AG10803 (cell line): ENCODE data around the gene TRAPPC4.
"Not testable (repeated sequence)": the region's sequence is repeated elsewhere in the genome, so short reads cannot be mapped to it uniquely, and the experiment has no call there.

Experiments
- DNase-seq: peaks from one replicate; pipeline ENCODE4 v3.0.0; 2010; ENCODE audit warnings: low read depth
- H3K4me3 ChIP-seq: 2 replicates; pipeline ENCODE4 v1.5.1; 2011; ENCODE audit warnings: mild to moderate bottlenecking, low read length, control low read depth
- TF ChIP-seq, protein P1 (sequence below): conservative IDR thresholded peaks from 2 replicates; pipeline ENCODE4 v1.5.1; 2011; ENCODE audit warnings: mild to moderate bottlenecking, low read length, control low read depth, inconsistent platforms

The TRAPPC4 gene

DNA sequence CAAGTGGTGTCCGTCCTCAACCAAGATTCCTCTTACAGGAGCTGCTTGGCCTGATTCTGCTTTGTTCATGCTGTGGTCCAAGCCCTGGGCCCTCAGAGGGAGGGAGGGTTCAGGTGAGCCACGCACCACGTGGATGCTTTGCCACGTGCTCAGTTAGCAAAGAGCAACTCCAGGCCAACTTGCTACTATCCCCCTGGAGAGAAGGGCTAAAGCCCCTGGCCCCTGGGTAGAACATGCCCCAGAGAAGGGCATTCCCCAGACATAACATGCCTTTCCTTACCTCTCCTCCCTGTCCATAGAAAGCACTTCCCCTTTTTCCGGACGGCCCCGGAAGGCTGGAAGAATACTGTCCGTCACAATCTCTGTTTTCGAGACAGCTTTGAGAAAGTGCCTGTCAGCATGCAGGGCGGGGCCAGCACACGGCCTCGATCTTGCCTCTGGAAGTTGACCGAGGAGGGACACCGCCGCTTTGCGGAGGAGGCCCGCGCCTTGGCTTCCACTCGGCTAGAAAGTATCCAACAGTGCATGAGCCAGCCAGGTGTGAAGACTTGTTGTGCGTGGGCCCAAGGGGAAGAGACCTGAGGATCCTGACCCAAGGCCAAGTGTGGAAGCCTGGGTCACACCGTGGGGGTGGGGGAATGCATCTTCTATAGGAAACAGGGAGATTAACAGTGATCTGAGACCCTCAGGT, 38.2 kb upstream of the TRAPPC4 start:
- no peak overlapping the region for H3K4me3 ChIP-seq
- DNase-seq = no peak
- TF ChIP-seq, protein P1, sequence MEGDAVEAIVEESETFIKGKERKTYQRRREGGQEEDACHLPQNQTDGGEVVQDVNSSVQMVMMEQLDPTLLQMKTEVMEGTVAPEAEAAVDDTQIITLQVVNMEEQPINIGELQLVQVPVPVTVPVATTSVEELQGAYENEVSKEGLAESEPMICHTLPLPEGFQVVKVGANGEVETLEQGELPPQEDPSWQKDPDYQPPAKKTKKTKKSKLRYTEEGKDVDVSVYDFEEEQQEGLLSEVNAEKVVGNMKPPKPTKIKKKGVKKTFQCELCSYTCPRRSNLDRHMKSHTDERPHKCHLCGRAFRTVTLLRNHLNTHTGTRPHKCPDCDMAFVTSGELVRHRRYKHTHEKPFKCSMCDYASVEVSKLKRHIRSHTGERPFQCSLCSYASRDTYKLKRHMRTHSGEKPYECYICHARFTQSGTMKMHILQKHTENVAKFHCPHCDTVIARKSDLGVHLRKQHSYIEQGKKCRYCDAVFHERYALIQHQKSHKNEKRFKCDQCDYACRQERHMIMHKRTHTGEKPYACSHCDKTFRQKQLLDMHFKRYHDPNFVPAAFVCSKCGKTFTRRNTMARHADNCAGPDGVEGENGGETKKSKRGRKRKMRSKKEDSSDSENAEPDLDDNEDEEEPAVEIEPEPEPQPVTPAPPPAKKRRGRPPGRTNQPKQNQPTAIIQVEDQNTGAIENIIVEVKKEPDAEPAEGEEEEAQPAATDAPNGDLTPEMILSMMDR = no peak

DNA sequence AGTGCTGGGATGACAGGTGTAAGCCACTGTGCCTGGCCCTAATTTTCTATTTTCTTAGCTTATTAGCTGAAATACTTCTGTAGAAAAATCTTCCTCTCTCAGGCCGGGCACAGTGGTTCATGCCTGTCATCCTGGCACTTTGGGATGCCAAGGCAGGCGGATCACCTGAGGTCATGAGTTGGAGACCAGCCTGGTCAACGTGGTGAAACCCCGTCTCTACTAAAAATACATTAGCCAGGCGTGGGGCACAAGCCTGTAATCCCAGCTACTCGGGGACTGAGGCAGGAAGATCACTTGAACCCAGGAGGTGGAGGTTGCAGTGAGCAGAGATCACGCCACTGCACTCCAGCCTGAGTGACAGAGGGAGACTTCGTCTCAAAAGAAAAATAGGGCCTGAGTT, 34.2 kb upstream of the TRAPPC4 start:
- not testable (repeated sequence) for H3K4me3 ChIP-seq

DNA sequence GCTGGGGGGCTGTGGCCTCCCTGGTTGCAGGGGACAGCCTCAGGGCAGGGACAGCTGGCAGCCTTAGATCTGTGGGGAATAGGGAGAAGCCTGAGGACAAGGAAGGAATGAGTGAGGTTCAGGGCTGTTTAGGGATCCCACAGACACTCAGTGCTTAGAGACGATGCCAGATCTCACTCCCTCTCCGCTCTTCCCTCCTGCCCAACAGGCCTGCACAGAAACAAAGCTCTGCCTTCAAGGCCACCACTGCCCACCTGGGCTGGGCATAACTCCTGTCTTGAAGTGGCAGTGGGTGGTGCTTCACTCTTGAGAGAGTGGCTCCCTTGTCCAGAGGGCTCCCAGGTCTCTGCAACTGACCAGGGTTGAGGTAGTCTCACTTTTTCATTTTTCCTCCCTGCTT, 33.7 kb upstream of the TRAPPC4 start:
- no peak for DNase-seq
- H3K4me3 ChIP-seq = no peak overlapping the region
- TF ChIP-seq, protein P1 = no peak

More for the DNA sequence above, 34.2 kb upstream of the TRAPPC4 start:
- not testable (repeated sequence) for DNase-seq

DNA sequence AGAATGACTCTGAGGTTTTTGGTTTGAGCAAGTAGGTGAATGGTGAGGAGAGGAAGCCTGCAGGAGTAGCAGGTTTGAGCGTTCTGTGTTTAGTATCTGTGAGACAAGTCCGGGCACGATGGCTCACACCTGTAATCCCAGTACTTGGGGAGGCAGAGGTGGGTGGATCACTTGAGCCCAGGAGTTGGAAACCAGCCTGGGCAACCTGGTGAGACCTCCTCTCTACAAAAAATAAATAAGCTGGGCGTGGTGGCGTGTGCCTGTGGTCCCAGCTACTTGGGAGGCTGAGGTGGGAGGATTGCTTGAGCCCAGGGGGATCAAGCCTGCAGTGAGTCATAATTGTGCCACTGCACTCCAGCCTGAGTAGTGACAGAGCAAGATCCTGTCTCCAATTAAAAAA, 30.3 kb upstream of the TRAPPC4 start:
- TF ChIP-seq, protein P1 = no peak
- no peak for DNase-seq
- H3K4me3 ChIP-seq = no peak overlapping the region

DNA sequence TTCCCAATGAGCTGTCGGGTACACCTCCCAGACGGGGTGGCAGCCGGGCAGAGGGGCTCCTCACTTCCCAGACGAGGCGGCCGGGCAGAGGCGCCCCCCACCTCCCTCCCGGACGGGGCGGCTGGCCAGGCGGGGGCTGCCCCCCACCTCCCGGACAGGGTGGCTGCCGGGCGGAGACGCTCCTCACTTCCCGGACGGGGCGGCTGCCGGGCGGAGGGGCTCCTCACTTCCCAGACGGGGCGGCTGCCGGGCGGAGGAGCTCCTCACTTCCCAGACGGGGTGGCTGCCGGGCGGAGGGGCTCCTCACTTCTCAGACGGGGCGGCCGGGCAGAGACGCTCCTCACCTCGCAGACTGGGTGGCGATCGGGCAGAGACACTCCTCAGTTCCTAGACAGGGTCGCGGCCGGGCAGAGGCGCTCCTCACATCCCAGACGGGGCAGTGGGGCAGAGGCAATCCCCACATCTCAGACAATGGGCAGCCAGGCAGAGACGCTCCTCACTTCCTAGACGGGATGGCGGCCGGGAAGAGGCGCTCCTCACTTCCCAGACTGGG, 27.0 kb upstream of the TRAPPC4 start:
- not testable (repeated sequence) for H3K4me3 ChIP-seq, DNase-seq

DNA sequence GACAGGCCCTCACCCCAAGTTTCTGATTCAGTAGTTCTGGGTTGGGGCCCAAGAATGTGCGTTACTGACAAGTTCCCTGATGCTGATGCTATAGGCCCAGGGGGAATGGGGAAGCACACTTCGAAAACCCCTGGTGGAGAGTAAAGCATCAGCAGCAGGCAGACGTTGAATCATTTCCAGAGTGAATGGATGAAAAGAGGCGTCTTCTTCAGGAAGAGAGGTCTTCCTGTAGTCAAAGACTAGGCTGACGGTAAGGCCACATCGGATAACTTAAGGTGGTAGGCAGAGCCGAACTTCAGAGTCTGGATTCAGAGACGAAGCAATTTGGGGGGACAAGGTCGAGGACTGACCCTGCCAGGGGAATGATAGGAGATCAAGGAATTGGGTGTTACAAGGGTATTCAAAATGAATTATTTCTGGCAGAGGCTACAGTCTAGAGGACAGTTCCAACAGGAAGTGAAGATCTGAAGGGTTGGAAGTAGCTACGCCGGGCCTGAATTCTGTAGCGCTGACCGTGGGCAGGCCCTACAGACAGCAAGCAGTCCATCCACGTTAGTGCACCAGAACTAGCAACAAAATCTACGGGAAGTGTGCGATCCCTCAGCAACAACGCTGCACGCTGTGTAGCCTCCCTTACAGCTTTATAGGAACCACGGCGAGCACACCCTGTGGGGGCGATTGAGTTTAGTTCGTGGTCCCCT, 21.5 kb upstream of the TRAPPC4 start:
- DNase-seq = peak; percentile 25
- TF ChIP-seq, protein P1 = peak; percentile 42; the same call in 1 of the 2 replicates

DNA sequence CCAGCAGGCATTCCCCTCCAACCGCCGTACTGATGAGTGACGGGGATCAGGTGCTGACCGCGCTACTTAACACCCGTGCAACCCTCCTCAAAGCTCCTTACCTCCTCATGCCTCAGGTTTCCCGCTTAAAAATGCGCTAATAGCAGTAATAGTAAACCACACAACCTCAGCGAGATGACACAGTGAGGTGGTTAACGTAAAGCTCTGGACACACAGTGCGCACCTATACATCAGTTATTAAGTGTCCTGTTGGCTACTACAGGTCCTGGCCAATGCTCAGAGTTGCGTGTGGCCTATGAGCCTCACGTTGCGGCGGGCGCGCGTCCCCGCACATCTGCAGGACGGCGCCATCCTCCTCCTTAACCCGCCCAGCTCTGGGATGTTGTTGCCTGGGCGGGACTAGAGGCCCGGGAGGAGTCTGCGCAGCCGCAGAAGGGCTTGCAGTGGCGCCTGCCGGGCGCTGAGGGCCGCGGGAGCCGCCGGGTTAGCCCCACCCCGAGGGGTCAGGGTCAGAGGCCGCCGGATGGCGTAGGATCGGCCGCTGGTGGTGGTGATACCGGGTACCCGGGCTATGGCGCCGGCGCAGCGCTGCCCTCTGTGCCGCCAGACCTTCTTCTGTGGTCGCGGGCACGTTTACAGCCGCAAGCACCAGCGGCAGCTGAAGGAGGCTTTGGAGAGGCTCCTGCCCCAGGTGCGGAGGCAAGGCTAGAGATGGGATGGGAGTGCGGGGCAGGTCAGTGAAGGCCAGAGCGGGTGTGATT, 20.8 kb upstream of the TRAPPC4 start, which contains the start of gene CENATAC:
Gene CENATAC (plus strand): TSS at position 512 of the 761 bp plus-strand sequence. CDS start 60 bp downstream, at position 572.
- DNase-seq = peak; percentile 81
- peak within 1 kb of the TSS; percentile 68 for H3K4me3 ChIP-seq
- TF ChIP-seq, protein P1 = no peak

More for the DNA sequence above, 21.5 kb upstream of the TRAPPC4 start:
- H3K4me3 ChIP-seq = peak overlapping the region; percentile 68
